PC-3 (cell line): ENCODE data around the gene PCED1A. TPM values are rescaled to one million over a fixed set of nuclear protein-coding genes. Genes with fewer than 3 reads are reported as not detected.

Experiments used
- ATAC-seq: fragments of 200-7000 bp; cut with Tn5 transposase; 2 replicates; pipeline ENCODE4 v1.9.1; 2020; ENCODE audit warnings: mild to moderate bottlenecking, moderate library complexity
- BruUV-seq: library from RNA; stranded (reverse); fragments of 400-500 nt; replicated peaks from 2 replicates; lab custom pipeline; 2021; lab: Mats Ljungman, UMichigan
- CTCF ChIA-PET: fragments of 300-600 bp; sonication (Branson Sonifier 250); formaldehyde crosslinking; loops from one replicate; lab custom pipeline; 2022; ENCODE audit warnings: antibody characterized with exemption; lab: Charles Lee
- POLR2A ChIA-PET: fragments of 300-600 bp; sonication (Branson Sonifier 250); formaldehyde crosslinking; loops from one replicate; lab custom pipeline; 2022; ENCODE audit warnings: antibody characterized with exemption; ENCODE audit not compliant: unreplicated experiment; lab: Charles Lee
- DNase-seq: peaks from one replicate; pipeline ENCODE4 v3.0.0-alpha.2; 2015
- H2AFZ ChIP-seq: fragments of 300-600 bp; sonication (generic); 2 replicates; pipeline ENCODE4 v1.6.0; 2016; ENCODE audit warnings: antibody characterized with exemption, low read length
- H3F3A ChIP-seq: fragments of 300-600 bp; sonication (generic); one replicate; pipeline ENCODE4 v1.6.0; 2017; ENCODE audit warnings: antibody characterized with exemption, low read length, control low read depth, mild to moderate bottlenecking; ENCODE audit not compliant: unreplicated experiment
- H3K27ac ChIP-seq: fragments of 300-600 bp; sonication (generic); 2 replicates; pipeline ENCODE4 v1.5.1; 2016; ENCODE audit warnings: mild to moderate bottlenecking, low read length
- H3K27me3 ChIP-seq: fragments of 300-600 bp; sonication (generic); 2 replicates; pipeline ENCODE4 v1.6.1; 2016; ENCODE audit warnings: low read length, mixed read lengths
- H3K36me3 ChIP-seq: fragments of 300-600 bp; sonication (generic); 2 replicates; pipeline ENCODE4 v1.6.1; 2016; ENCODE audit warnings: low read depth, mixed run types, low read length, mixed read lengths
- H3K4me1 ChIP-seq: fragments of 300-600 bp; sonication (generic); 2 replicates; pipeline ENCODE4 v1.5.1; 2016; ENCODE audit warnings: low read length; ENCODE audit not compliant: insufficient read depth
- H3K4me2 ChIP-seq: fragments of 300-600 bp; sonication (generic); 2 replicates; pipeline ENCODE4 v1.6.0; 2016; ENCODE audit warnings: low read length
- H3K4me3 ChIP-seq: fragments of 300-600 bp; sonication (generic); 2 replicates; pipeline ENCODE4 v1.5.1; 2016; ENCODE audit warnings: mild to moderate bottlenecking, low read length, mixed read lengths
- H3K79me2 ChIP-seq: fragments of 300-600 bp; sonication (generic); 2 replicates; pipeline ENCODE4 v1.6.1; 2017; ENCODE audit warnings: low read length, mixed read lengths
- H3K9ac ChIP-seq: fragments of 300-600 bp; sonication (generic); 2 replicates; pipeline ENCODE4 v1.6.0; 2016; ENCODE audit warnings: mild to moderate bottlenecking, low read length
- H3K9me2 ChIP-seq: fragments of 300-600 bp; sonication (generic); replicated peaks from 2 replicates; pipeline ENCODE4 v1.6.1; 2016; ENCODE audit warnings: mixed run types, low read length, mixed read lengths
- H3K9me3 ChIP-seq: fragments of 300-600 bp; sonication (generic); 2 replicates; pipeline ENCODE4 v1.6.1; 2016; ENCODE audit warnings: low read length, mixed read lengths
- H4K20me1 ChIP-seq: fragments of 300-600 bp; sonication (generic); 2 replicates; pipeline ENCODE4 v1.6.1; 2016; ENCODE audit warnings: low read length, mixed read lengths
- EZH2 ChIP-seq: fragments of 300-600 bp; sonication (generic); IDR thresholded peaks from one replicate; pipeline ENCODE4 v1.6.1; 2017; ENCODE audit warnings: antibody characterized with exemption, mild to moderate bottlenecking, low read length; ENCODE audit not compliant: unreplicated experiment
- EZH2phosphoT487 ChIP-seq: fragments of 300-600 bp; sonication (generic); IDR thresholded peaks from 2 replicates; pipeline ENCODE4 v1.6.1; 2018; ENCODE audit warnings: mild to moderate bottlenecking, antibody characterized with exemption, low read length, borderline replicate concordance
- intact Hi-C: fragments of 100-400 bp; cut with micrococcal nuclease; formaldehyde crosslinking; loops from 2 replicates; pipeline ENCODE4 v1.9.0; 2023
- total RNA-seq: library from RNA; depleted of rRNA; stranded (reverse); fragments of >200 nt; gene quantifications from 2 replicates; pipeline ENCODE4 v1.2.3, GENCODE V29; 2014
- TF ChIP-seq, protein P1 (sequence below): fragments of 300-600 bp; sonication (generic); conservative IDR thresholded peaks from 2 replicates; pipeline ENCODE4 v1.5.1; 2017; ENCODE audit warnings: antibody characterized with exemption, low read depth, mild to moderate bottlenecking, low read length

PCED1A gene
- total RNA-seq, 1 experiment from 2014 or later = 21.9 TPM

DNA sequence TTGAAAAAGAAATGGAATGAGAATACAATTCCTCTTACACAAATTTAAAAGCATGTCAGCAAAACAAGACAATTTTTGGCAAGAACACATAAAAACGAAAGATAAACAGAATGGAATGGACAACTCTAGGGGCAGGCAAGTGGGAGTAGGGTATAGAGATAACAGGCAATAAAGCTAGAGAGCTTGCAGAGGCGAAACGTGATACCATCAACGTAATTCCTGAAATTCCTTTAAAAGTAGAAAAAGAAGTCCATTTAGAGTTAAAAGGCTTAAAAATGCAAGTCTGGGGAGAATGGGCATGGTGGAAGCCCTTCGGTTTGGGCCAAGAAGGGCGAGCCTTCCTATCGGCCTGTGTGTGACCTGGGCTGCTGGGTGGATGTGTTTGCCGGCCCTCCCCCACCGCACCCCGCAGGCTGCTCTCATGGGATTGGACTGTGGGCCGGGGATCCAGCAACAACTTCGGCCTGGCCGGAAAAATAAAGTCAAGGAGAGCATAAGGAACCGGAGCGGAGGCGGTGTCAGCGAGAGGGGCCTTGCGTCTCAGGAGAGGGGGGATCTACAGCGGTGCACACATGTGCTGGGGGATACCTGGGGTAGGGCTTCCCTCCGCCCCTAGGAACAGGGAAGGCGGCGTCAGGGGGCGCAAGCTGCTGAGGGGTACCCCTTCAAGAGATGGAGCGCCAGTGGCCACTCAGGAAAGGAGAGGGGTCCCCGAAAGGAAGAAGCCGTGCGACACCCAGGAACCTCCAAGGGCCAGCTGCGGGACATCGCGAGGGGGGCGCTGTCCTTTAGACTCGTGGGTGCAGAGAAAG, 20.2 kb downstream of the PCED1A start:
- H3K27ac ChIP-seq = no peak overlapping the region
- no peak overlapping the region for H3K4me2 ChIP-seq
- H3K9me3 ChIP-seq = no peaks in the 10 kb centered on the region
- DNase-seq (no peak), ATAC-seq (no peak)
- H3K27me3 ChIP-seq = peaks cover 3% of the 10 kb centered on the region; the same call in 1 of the 2 replicates
- POLR2A ChIA-PET = no interaction called here
- CTCF ChIA-PET = no interaction called here
- no peaks in the 10 kb centered on the region for H3F3A ChIP-seq
- H3K4me1 ChIP-seq = peaks cover 1% of the 10 kb centered on the region
- H3K4me3 ChIP-seq = no peak overlapping the region
- TF ChIP-seq EZH2phosphoT487 (no peak), EZH2 (no peak)
- TF ChIP-seq, protein P1, sequence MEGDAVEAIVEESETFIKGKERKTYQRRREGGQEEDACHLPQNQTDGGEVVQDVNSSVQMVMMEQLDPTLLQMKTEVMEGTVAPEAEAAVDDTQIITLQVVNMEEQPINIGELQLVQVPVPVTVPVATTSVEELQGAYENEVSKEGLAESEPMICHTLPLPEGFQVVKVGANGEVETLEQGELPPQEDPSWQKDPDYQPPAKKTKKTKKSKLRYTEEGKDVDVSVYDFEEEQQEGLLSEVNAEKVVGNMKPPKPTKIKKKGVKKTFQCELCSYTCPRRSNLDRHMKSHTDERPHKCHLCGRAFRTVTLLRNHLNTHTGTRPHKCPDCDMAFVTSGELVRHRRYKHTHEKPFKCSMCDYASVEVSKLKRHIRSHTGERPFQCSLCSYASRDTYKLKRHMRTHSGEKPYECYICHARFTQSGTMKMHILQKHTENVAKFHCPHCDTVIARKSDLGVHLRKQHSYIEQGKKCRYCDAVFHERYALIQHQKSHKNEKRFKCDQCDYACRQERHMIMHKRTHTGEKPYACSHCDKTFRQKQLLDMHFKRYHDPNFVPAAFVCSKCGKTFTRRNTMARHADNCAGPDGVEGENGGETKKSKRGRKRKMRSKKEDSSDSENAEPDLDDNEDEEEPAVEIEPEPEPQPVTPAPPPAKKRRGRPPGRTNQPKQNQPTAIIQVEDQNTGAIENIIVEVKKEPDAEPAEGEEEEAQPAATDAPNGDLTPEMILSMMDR = no peak
- no peak overlapping the region for H3K9ac ChIP-seq
- H3K9me2 ChIP-seq = no peaks in the 10 kb centered on the region
- no peaks in the 10 kb centered on the region for H3K79me2 ChIP-seq
- intact Hi-C loops = no loop called here
- no peaks in the 10 kb centered on the region for H4K20me1 ChIP-seq
- H3K36me3 ChIP-seq = no peaks in the 10 kb centered on the region
- H2AFZ ChIP-seq = no peak overlapping the region
- BruUV-seq = no TSS peak

GRCh38 chr20:2817891-2818595, 22.4 kb downstream of the PCED1A start:
- Histone ChIP-seq H3K9me3 (no peaks in the 10 kb centered on the region), H3K4me2 (no peak overlapping the region), H3K9me2 (no peaks in the 10 kb centered on the region), H4K20me1 (no peaks in the 10 kb centered on the region), H3F3A (no peaks in the 10 kb centered on the region), H2AFZ (no peak overlapping the region), H3K79me2 (no peaks in the 10 kb centered on the region), H3K9ac (no peak overlapping the region), H3K27me3 (peaks cover 3% of the 10 kb centered on the region; the same call in 1 of the 2 replicates), H3K27ac (no peak overlapping the region), H3K4me3 (no peak overlapping the region), H3K4me1 (peaks cover 19% of the 10 kb centered on the region), H3K36me3 (no peaks in the 10 kb centered on the region)
- intact Hi-C loops = no loop called here
- no peak for DNase-seq
- CTCF ChIA-PET = no interaction called here
- TF ChIP-seq EZH2phosphoT487 (no peak), EZH2 (no peak)
- TF ChIP-seq, protein P1 = no peak
- no TSS peak for BruUV-seq
- POLR2A ChIA-PET = no interaction called here
- ATAC-seq = no peak

GRCh38 chr20:2817341-2817726, 23.1 kb downstream of the PCED1A start:
- H3K79me2 ChIP-seq = no peaks in the 10 kb centered on the region
- POLR2A ChIA-PET = no interaction called here
- H3F3A ChIP-seq = no peaks in the 10 kb centered on the region
- no peak overlapping the region for H3K4me2 ChIP-seq
- no peak overlapping the region for H3K9ac ChIP-seq
- no peaks in the 10 kb centered on the region for H3K9me3 ChIP-seq
- ATAC-seq (no peak), DNase-seq (no peak)
- H3K27ac ChIP-seq = no peak overlapping the region
- no peak overlapping the region for H3K4me3 ChIP-seq
- H3K27me3 ChIP-seq = peaks cover 3% of the 10 kb centered on the region; the same call in 1 of the 2 replicates
- no peaks in the 10 kb centered on the region for H3K36me3 ChIP-seq
- H4K20me1 ChIP-seq = no peaks in the 10 kb centered on the region
- H2AFZ ChIP-seq = no peak overlapping the region
- CTCF ChIA-PET = no interaction called here
- TF ChIP-seq, protein P1 = no peak
- TF ChIP-seq EZH2 = no peak
- TF ChIP-seq EZH2phosphoT487 = no peak
- no peaks in the 10 kb centered on the region for H3K9me2 ChIP-seq
- BruUV-seq = no TSS peak
- peaks cover 19% of the 10 kb centered on the region for H3K4me1 ChIP-seq
- intact Hi-C loops = no loop called here
